OCI-LY7 (cell line): Measurements from ENCODE around the gene NKX2-2. TPM values are rescaled to one million over a fixed set of nuclear protein-coding genes. Genes with fewer than 3 reads are reported as not detected.

ENCODE experiments used
- BruUV-seq: library from RNA; stranded (reverse); fragments of 400-500 nt; replicated peaks from 2 replicates; lab custom pipeline; 2021; lab: Mats Ljungman, UMichigan
- CTCF ChIA-PET: fragments of 300-600 bp; sonication (Branson Sonifier 250); formaldehyde crosslinking; loops from one replicate; lab custom pipeline; 2022; ENCODE audit warnings: antibody characterized with exemption; ENCODE audit not compliant: unreplicated experiment; lab: Charles Lee
- POLR2A ChIA-PET: fragments of 300-600 bp; sonication (Branson Sonifier 250); formaldehyde crosslinking; loops from one replicate; lab custom pipeline; 2022; ENCODE audit warnings: antibody characterized with exemption; lab: Charles Lee
- DNase-seq: peaks from one replicate; pipeline ENCODE4 v3.0.0-alpha.2; 2015; ENCODE audit warnings: low spot score
- H2AFZ ChIP-seq: fragments of 200-600 bp; sonication (generic), shearing (Covaris generic); 2 replicates; pipeline ENCODE4 v1.6.1; 2014; ENCODE audit warnings: mild to moderate bottlenecking, antibody characterized with exemption, low read length, moderate library complexity
- H3K27ac ChIP-seq: fragments of 200-600 bp; sonication (generic); 2 replicates; pipeline ENCODE4 v1.5.1; 2014; ENCODE audit warnings: mixed run types, low read depth, mild to moderate bottlenecking, moderate library complexity, low read length, inconsistent platforms; ENCODE audit not compliant: poor library complexity, severe bottlenecking
- H3K36me3 ChIP-seq: fragments of 200-600 bp; sonication (generic); 2 replicates; pipeline ENCODE4 v1.6.1; 2014; ENCODE audit warnings: mild to moderate bottlenecking, antibody characterized with exemption, low read length, moderate library complexity, mixed read lengths; ENCODE audit not compliant: insufficient read depth
- H3K4me1 ChIP-seq: fragments of 200-600 bp; sonication (generic); 2 replicates; pipeline ENCODE4 v1.5.1; 2014; ENCODE audit warnings: mild to moderate bottlenecking, low read length; ENCODE audit not compliant: insufficient read depth, poor library complexity, severe bottlenecking
- H3K4me2 ChIP-seq: fragments of 200-600 bp; sonication (generic); 2 replicates; pipeline ENCODE4 v1.6.1; 2014; ENCODE audit warnings: mild to moderate bottlenecking, low read length
- H3K4me3 ChIP-seq: fragments of 200-600 bp; sonication (generic); 2 replicates; pipeline ENCODE4 v1.5.1; 2014; ENCODE audit warnings: mild to moderate bottlenecking, low read depth, low read length; ENCODE audit not compliant: poor library complexity, severe bottlenecking
- H3K79me2 ChIP-seq: fragments of 200-600 bp; sonication (generic); 2 replicates; pipeline ENCODE4 v1.6.1; 2016; ENCODE audit warnings: low read depth, mild to moderate bottlenecking, low read length, moderate library complexity, mixed read lengths; ENCODE audit not compliant: insufficient read depth
- H3K9me2 ChIP-seq: fragments of 200-600 bp; sonication (generic); 2 replicates; pipeline ENCODE4 v1.6.1; 2016; ENCODE audit warnings: mild to moderate bottlenecking, low read length, mixed read lengths; ENCODE audit not compliant: insufficient read depth
- H3K9me3 ChIP-seq: fragments of 200-600 bp; sonication (generic); 2 replicates; pipeline ENCODE4 v1.6.1; 2014; ENCODE audit warnings: mild to moderate bottlenecking, mixed run types, low read length, mixed read lengths
- H4K20me1 ChIP-seq: fragments of 200-600 bp; sonication (generic); 2 replicates; pipeline ENCODE4 v1.6.1; 2014; ENCODE audit warnings: mild to moderate bottlenecking, antibody characterized with exemption, low read length, moderate library complexity, mixed read lengths; ENCODE audit not compliant: insufficient read depth
- CTCF ChIP-seq: fragments of 200-600 bp; sonication (generic); conservative IDR thresholded peaks from 2 replicates; pipeline ENCODE4 v1.5.1; 2014; ENCODE audit warnings: mild to moderate bottlenecking, antibody characterized with exemption, low read length, moderate library complexity, mixed read lengths
- EZH2phosphoT487 ChIP-seq: fragments of 200-600 bp; sonication (generic); IDR thresholded peaks from 2 replicates; pipeline ENCODE4 v1.6.1; 2018; ENCODE audit warnings: low read depth, borderline replicate concordance, mild to moderate bottlenecking, mixed run types, antibody characterized with exemption, low read length, moderate library complexity, mixed read lengths
- intact Hi-C: fragments of 100-400 bp; cut with micrococcal nuclease; formaldehyde crosslinking; loops from one replicate; pipeline ENCODE4 v1.10.0; 2022; ENCODE audit not compliant: unreplicated experiment
- total RNA-seq, 2 experiments: library from RNA; depleted of rRNA in 1 of 2; stranded (reverse); fragments of >200 nt in 1 of 2; shearing (Covaris generic) in 1 of 2; gene quantifications; 2 replicates each; pipeline ENCODE4 v1.2.3, GENCODE V29; 2014 to 2022

NKX2-2 gene
- total RNA-seq, 2 experiments from 2014 or later = not detected

GRCh38 chr20:21534886-21535285, 21.0 kb upstream of the NKX2-2 start:
- peak overlapping the region; percentile 39 for H3K27ac ChIP-seq
- H3K4me3 ChIP-seq = no peak overlapping the region
- BruUV-seq = no TSS peak
- no peaks in the 10 kb centered on the region for H3K9me3 ChIP-seq
- ChIA-PET CTCF (no interaction called here), POLR2A (no interaction called here)
- H3K79me2 ChIP-seq = no peaks in the 10 kb centered on the region
- no peaks in the 10 kb centered on the region for H4K20me1 ChIP-seq
- H3K4me1 ChIP-seq = peaks cover 11% of the 10 kb centered on the region
- H3K9me2 ChIP-seq = no peaks in the 10 kb centered on the region
- TF ChIP-seq CTCF (no peak), EZH2phosphoT487 (no peak)
- DNase-seq = peak; percentile 20
- peak overlapping the region; percentile 72 for H2AFZ ChIP-seq
- no peaks in the 10 kb centered on the region for H3K36me3 ChIP-seq
- peak overlapping the region; percentile 22; the same call in 1 of the 2 replicates for H3K4me2 ChIP-seq
- intact Hi-C loops = loop anchor here (5.0 kb wide), 1 partner anchor 82 kb away; no protein-coding TSS in a partner anchor

- peak overlapping the region; percentile 39 for H3K27ac ChIP-seq
- peaks cover 11% of the 10 kb centered on the region for H3K4me1 ChIP-seq
- no peaks in the 10 kb centered on the region for H3K9me3 ChIP-seq
- POLR2A ChIA-PET = no interaction called here
- H3K79me2 ChIP-seq = no peaks in the 10 kb centered on the region
- no peaks in the 10 kb centered on the region for H4K20me1 ChIP-seq
- intact Hi-C loops = loop anchor here (5.0 kb wide), 1 partner anchor 83 kb away; no protein-coding TSS in a partner anchor
- no peak overlapping the region for H3K4me3 ChIP-seq
- no TSS peak for BruUV-seq
- H3K9me2 ChIP-seq = no peaks in the 10 kb centered on the region
- TF ChIP-seq CTCF (no peak), EZH2phosphoT487 (no peak)
- no peaks in the 10 kb centered on the region for H3K36me3 ChIP-seq
- H3K4me2 ChIP-seq = peak overlapping the region; percentile 22; the same call in 1 of the 2 replicates
- peak overlapping the region; percentile 72 for H2AFZ ChIP-seq
- CTCF ChIA-PET = no interaction called here
- DNase-seq = peak; percentile 55
These were observed 20.6 kb upstream of the NKX2-2 start for GRCh38 chr20:21534453-21534852.

GRCh38 chr20:21529863-21530262, 16.0 kb upstream of the NKX2-2 start:
- peak; percentile 48 for DNase-seq
- Histone ChIP-seq H3K9me2 (no peaks in the 10 kb centered on the region), H3K27ac (no peak overlapping the region), H2AFZ (peak overlapping the region; percentile 57; the same call in 1 of the 2 replicates), H3K36me3 (no peaks in the 10 kb centered on the region), H4K20me1 (no peaks in the 10 kb centered on the region), H3K4me3 (no peak overlapping the region), H3K9me3 (no peaks in the 10 kb centered on the region), H3K79me2 (no peaks in the 10 kb centered on the region), H3K4me1 (peaks cover 8% of the 10 kb centered on the region), H3K4me2 (no peak overlapping the region)
- CTCF ChIA-PET = interaction anchor here (0.7 kb wide), 1 partner anchor 86 kb away, joined by 4 read pairs; no protein-coding TSS in a partner anchor
- intact Hi-C loops = loop anchor here (2.0 to 5.0 kb wide), 2 partner anchors 43 to 87 kb away; no protein-coding TSS in a partner anchor
- peak; percentile 82 for TF ChIP-seq CTCF
- TF ChIP-seq EZH2phosphoT487 = no peak
- POLR2A ChIA-PET = no interaction called here
- BruUV-seq = no TSS peak
